ENCODE data around the gene HNRNPA3.
"Not testable (repeated sequence)": the region's sequence is repeated elsewhere in the genome, so short reads cannot be mapped to it uniquely, and the experiment has no call there.

HNRNPA3 gene

GRCh38 chr2:177244244-177244771, 31.7 kb downstream of the HNRNPA3 start:
- TF ChIP-seq CTCF (IDR thresholded peaks at IDR 0.05; ENCODE audit: borderline replicate concordance, insufficient read depth, low read depth, low read length) = no peak
- H3K4me3 ChIP-seq (ENCODE audit: low read depth, low read length) = no peak overlapping the region

GRCh38 chr2:177245010-177245422, 32.4 kb downstream of the HNRNPA3 start:
- TF ChIP-seq CTCF (IDR thresholded peaks at IDR 0.05; ENCODE audit: borderline replicate concordance, insufficient read depth, low read depth, low read length) = no peak
- no peak overlapping the region for H3K4me3 ChIP-seq (ENCODE audit: low read depth, low read length)

GRCh38 chr2:177246000-177246399, 33.4 kb downstream of the HNRNPA3 start:
- no peak for TF ChIP-seq CTCF (IDR thresholded peaks at IDR 0.05; ENCODE audit: borderline replicate concordance, insufficient read depth, low read depth, low read length)
- H3K4me3 ChIP-seq (ENCODE audit: low read depth, low read length) = no peak overlapping the region

- H3K4me3 ChIP-seq (ENCODE audit: low read depth, low read length) = not testable (repeated sequence)
Measured at GRCh38 chr2:177246523-177247030, 34.0 kb downstream of the HNRNPA3 start.

GRCh38 chr2:177247693-177248262, 35.2 kb downstream of the HNRNPA3 start:
- no peak for TF ChIP-seq CTCF (IDR thresholded peaks at IDR 0.05; ENCODE audit: borderline replicate concordance, insufficient read depth, low read depth, low read length)
- H3K4me3 ChIP-seq (ENCODE audit: low read depth, low read length) = no peak overlapping the region

GRCh38 chr2:177249038-177249437, 36.4 kb downstream of the HNRNPA3 start:
- TF ChIP-seq CTCF (IDR thresholded peaks at IDR 0.05; ENCODE audit: borderline replicate concordance, insufficient read depth, low read depth, low read length) = no peak
- no peak overlapping the region for H3K4me3 ChIP-seq (ENCODE audit: low read depth, low read length)

GRCh38 chr2:177250461-177250860, 37.9 kb downstream of the HNRNPA3 start:
- no peak overlapping the region for H3K4me3 ChIP-seq (ENCODE audit: low read depth, low read length)
- no peak for TF ChIP-seq CTCF (IDR thresholded peaks at IDR 0.05; ENCODE audit: borderline replicate concordance, insufficient read depth, low read depth, low read length)

All from GM12875 (cell line).